LNCaP clone FGC (cell line): ENCODE data around the gene DNAH14.
"Not testable (repeated sequence)": the region's sequence is repeated elsewhere in the genome, so short reads cannot be mapped to it uniquely, and the experiment has no call there.

Experiments
- DNase-seq: peaks from one replicate; pipeline ENCODE4 v3.0.0-alpha.2; 2011; ENCODE audit warnings: low read depth
- H3K4me3 ChIP-seq: 2 replicates; pipeline ENCODE4 v1.5.1; 2011; ENCODE audit warnings: mild to moderate bottlenecking, low read depth, low read length, control low read depth
- TF ChIP-seq, protein P1 (sequence below): IDR thresholded peaks from 2 replicates; pipeline ENCODE4 v1.5.1; 2012; ENCODE audit warnings: mild to moderate bottlenecking; ENCODE audit not compliant: control insufficient read depth, insufficient read depth; ENCODE audit errors: extremely low read depth

The DNAH14 gene

DNA sequence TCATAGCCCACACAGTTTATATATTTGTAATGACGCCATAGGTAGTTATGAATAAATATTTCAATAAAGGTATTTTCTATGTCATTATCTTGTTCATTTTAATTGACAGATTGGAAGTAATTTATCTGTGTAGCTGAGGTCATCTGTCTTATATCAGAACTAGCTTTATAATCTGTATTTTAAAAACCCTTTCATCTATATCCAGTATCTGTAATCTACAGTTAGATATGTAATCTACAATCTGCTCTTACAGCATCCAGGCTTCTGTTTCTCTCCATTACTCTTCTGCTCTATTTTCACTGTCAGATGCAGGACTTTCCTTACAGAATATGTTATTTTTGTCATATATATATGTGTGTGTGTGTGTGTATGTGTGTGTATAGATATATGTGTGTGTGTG is 360.8 kb downstream of the DNAH14 start:
- H3K4me3 ChIP-seq: no peak overlapping the region
- TF ChIP-seq, protein P1, sequence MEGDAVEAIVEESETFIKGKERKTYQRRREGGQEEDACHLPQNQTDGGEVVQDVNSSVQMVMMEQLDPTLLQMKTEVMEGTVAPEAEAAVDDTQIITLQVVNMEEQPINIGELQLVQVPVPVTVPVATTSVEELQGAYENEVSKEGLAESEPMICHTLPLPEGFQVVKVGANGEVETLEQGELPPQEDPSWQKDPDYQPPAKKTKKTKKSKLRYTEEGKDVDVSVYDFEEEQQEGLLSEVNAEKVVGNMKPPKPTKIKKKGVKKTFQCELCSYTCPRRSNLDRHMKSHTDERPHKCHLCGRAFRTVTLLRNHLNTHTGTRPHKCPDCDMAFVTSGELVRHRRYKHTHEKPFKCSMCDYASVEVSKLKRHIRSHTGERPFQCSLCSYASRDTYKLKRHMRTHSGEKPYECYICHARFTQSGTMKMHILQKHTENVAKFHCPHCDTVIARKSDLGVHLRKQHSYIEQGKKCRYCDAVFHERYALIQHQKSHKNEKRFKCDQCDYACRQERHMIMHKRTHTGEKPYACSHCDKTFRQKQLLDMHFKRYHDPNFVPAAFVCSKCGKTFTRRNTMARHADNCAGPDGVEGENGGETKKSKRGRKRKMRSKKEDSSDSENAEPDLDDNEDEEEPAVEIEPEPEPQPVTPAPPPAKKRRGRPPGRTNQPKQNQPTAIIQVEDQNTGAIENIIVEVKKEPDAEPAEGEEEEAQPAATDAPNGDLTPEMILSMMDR: no peak
- DNase-seq: no peak

GRCh38 chr1:225299624-225300023 is 370.1 kb downstream of the DNAH14 start:
- TF ChIP-seq, protein P1: no peak
- no peak for DNase-seq
- H3K4me3 ChIP-seq: no peak overlapping the region

DNA sequence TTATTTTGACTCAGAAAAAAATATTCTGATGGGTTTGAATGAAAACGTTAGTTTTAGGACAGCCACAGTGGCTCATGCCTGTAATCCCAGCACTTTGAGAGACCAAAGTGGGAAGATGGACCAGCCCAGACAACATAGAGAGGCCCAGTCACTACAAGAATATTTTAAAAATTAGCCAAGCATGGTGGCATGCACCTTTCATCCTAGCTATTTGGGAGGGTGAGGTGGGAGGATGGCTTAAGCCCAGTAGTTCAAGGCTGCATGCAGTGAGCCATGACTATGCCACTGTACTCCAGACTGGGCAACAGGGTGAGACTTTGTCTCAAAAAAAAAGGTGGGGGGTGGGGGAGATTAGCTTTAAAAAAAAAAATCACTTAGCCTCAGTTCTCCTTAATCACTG is 370.9 kb downstream of the DNAH14 start:
- DNase-seq: no peak
- H3K4me3 ChIP-seq: no peak overlapping the region
- TF ChIP-seq, protein P1: no peak

DNA sequence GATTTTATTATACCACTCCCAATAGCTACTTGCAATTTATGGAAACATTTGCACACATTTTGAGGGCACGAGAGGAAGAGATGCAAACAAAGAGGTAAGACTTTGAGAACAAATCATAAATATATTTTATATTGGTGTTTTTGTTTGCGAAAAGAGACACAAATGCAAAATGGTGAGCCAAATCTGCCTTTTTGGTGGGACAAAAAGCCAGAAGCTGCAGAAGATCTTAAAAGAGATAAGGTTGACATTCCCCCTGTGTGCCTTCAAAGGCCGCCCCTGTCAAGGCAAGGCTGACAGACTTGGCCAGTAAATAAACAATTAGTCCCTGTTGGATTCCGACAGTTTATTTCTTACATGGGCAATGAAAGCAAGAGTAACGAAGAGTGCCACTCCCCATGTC is 375.5 kb downstream of the DNAH14 start:
- no peak for DNase-seq
- TF ChIP-seq, protein P1: no peak

DNA sequence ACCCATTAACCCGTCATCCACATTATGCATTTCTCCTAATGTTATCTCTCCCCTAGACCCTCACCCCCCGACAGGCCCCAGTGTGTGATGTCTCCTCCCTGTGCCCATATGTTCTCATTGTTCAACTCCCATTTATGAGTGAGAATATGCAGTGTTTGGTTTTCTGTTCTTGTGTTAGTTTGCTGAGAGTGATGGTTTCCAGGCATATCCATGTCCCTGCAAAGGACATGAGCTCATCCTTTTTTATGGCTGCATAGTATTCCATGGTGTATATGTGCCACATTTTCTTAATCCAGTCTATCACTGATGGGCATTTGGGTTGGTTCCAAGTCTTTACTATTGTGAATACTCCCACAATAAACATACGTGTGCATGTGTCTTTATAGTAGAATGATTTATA is 381.1 kb downstream of the DNAH14 start:
- not testable (repeated sequence) for H3K4me3 ChIP-seq, DNase-seq

More for the DNA sequence above, 375.5 kb downstream of the DNAH14 start:
- H3K4me3 ChIP-seq: no peak overlapping the region

- no peak overlapping the region for H3K4me3 ChIP-seq
- TF ChIP-seq, protein P1: peak; percentile 91
- peak; percentile 35 for DNase-seq
Observed at GRCh38 chr1:225318706-225319575, 389.5 kb downstream of the DNAH14 start.

DNA sequence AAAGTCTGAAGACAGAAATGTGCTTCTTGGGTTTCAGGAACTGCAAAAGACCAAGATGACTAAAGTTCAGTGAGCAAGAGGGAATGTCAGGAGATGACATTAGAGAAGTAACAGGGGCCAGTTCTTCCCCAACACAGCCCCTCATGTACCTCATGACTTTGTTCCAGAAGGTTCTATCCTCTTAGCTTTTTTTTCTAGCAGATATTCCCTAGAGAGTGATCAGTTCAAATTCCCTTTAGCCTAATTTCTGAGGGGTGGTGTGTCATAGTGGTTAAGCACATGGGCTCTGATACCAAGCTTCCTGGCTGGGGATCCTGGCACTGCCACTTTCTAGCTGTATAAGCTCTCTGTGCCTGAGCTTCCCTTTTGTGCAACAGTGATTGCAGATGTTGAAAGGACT is 390.4 kb downstream of the DNAH14 start:
- DNase-seq: no peak
- TF ChIP-seq, protein P1: no peak
- H3K4me3 ChIP-seq: no peak overlapping the region
